Hippocampal formation (tissue), 2 donors: ENCODE results near the gene ERCC1.
"Not testable (repeated sequence)": the region's sequence is repeated elsewhere in the genome, so short reads cannot be mapped to it uniquely, and the experiment has no call there.

ENCODE experiments used
- DNase-seq, 2 donors: peaks; one replicate each; lab custom pipeline; 2025; lab: John Stamatoyannopoulos, UW

Gene ERCC1

GRCh38 chr19:45429896-45430295, 6.2 kb upstream of the ERCC1 start:
- not testable (repeated sequence) for DNase-seq

GRCh38 chr19:45428384-45429231, 4.9 kb upstream of the ERCC1 start:
- no peak for DNase-seq

GRCh38 chr19:45424191-45425058, 708 bp upstream of the ERCC1 start:
- DNase-seq = no peak

- no peak for DNase-seq
These were observed 606 bp downstream of the ERCC1 start for GRCh38 chr19:45423033-45423588.

GRCh38 chr19:45421947-45422498, 1.7 kb downstream of the ERCC1 start:
- DNase-seq = no peak

- DNase-seq = no peak
These were observed 2.8 kb downstream of the ERCC1 start for GRCh38 chr19:45420871-45421270.

- DNase-seq = no peak
These were observed 3.4 kb downstream of the ERCC1 start for GRCh38 chr19:45420356-45420755.

GRCh38 chr19:45419895-45420294, 3.8 kb downstream of the ERCC1 start:
- DNase-seq = no peak

- DNase-seq = peak in 1 of 2 donors; percentile 39
These were observed 4.3 kb downstream of the ERCC1 start for GRCh38 chr19:45419396-45419795.

- DNase-seq = no peak
These were observed 4.9 kb downstream of the ERCC1 start for GRCh38 chr19:45418802-45419201.

- DNase-seq = no peak
These were observed 6.6 kb downstream of the ERCC1 start for GRCh38 chr19:45417151-45417550.

GRCh38 chr19:45414468-45414867, 9.2 kb downstream of the ERCC1 start:
- no peak for DNase-seq

- no peak for DNase-seq
These were observed 10.2 kb downstream of the ERCC1 start for GRCh38 chr19:45413497-45413896.

- DNase-seq = not testable (repeated sequence)
These were observed 13.4 kb downstream of the ERCC1 start for GRCh38 chr19:45410330-45410729.

- no peak for DNase-seq
These were observed 14.2 kb downstream of the ERCC1 start for GRCh38 chr19:45409557-45409920.

GRCh38 chr19:45408830-45409556, 14.7 kb downstream of the ERCC1 start:
- no peak for DNase-seq

GRCh38 chr19:45408121-45408520, 15.6 kb downstream of the ERCC1 start:
- DNase-seq = no peak

- not testable (repeated sequence) for DNase-seq
These were observed 16.1 kb downstream of the ERCC1 start for GRCh38 chr19:45407585-45407984.

- DNase-seq = no peak
These were observed 16.7 kb downstream of the ERCC1 start for GRCh38 chr19:45407091-45407375.

GRCh38 chr19:45406226-45407090, 17.3 kb downstream of the ERCC1 start, which contains the start of gene POLR1G:
POLR1G (plus strand) TSS chr19:45406644; CDS start chr19:45406697, 53 bp downstream.
- peak; percentile 86 to 93 for DNase-seq
